Omental fat pad (tissue), 4 donors: Measurements from ENCODE around the gene VCX3B. TPM values are rescaled to one million over a fixed set of nuclear protein-coding genes. Genes with fewer than 3 reads are reported as not detected.
"Not testable (repeated sequence)": the region's sequence is repeated elsewhere in the genome, so short reads cannot be mapped to it uniquely, and the experiment has no call there.

Source experiments
- ATAC-seq: fragments of 150-250 bp; one replicate; pipeline ENCODE4 v1.9.1; 2016; ENCODE audit warnings: mild to moderate bottlenecking, moderate library complexity; ENCODE audit not compliant: low FRiP score
- DNase-seq: peaks from one replicate; pipeline ENCODE4 v3.0.0-alpha.2; 2019; ENCODE audit warnings: low spot score
- CTCF ChIP-seq, 3 donors: fragments of 450-650 bp; IDR thresholded peaks; one replicate each; pipeline ENCODE4 v1.5.1; 2016 to 2017; ENCODE audit warnings: antibody characterized with exemption in 3 of 3, mild to moderate bottlenecking in 3 of 3, moderate library complexity in 2 of 3
- total RNA-seq, 4 donors: library from RNA; depleted of rRNA; stranded (reverse); fragments of >200 nt; gene quantifications; one replicate each; pipeline ENCODE4 v1.1.0, GENCODE V29; 2016

VCX3B gene
- not detected for total RNA-seq

- not testable (repeated sequence) for ATAC-seq, DNase-seq
These were observed at the start of gene VCX3B for GRCh38 chrX:8464530-8464929. Gene VCX3B (plus strand): TSS chrX:8464830. CDS start chrX:8465451, 621 bp downstream.

DNA sequence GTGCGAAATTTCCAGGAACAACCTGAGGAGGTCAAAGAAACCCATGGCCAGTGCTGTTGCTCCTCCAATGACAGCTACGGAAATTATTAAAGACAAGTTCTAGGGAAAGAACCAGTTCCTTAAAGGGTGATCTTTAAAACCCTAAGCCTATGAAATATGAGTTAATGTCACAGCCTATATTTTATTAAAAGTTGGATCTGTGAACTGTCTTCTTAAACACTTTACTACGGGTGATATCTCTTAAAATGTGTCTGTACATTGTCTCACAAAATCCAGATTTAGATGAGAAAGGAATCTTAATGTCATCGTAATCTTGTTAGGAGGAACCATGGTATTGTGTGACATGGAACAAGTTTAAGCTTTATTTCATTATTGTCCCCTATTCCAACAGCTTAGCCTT lies 46.3 kb upstream of the VCX3B start:
- ATAC-seq, result no peak
- no peak for DNase-seq
- no peak for TF ChIP-seq CTCF (IDR thresholded peaks at IDR 0.05)

DNA sequence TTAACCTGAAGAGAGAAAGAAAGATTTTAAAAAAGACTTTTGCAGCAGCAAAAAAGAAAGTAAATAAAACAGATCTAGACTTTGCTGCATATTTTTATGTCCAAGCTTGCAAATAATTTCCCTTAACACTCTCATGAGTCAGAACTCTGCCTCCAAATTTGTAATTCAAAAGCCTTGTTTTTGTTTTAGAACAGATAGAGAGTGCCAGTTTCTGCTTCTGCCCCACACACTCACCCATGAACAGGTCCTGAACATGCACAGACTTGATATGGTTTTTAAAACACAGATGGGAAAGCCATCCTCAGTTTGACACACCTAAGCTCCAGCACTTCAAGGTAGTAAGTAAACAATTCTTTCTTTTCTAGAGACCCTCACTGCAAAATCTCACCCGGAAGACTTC lies 39.7 kb upstream of the VCX3B start:
- no peak for DNase-seq
- no peak for ATAC-seq
- no peak for TF ChIP-seq CTCF (IDR thresholded peaks at IDR 0.05)

- ATAC-seq, result no peak
- DNase-seq, result no peak
- no peak for TF ChIP-seq CTCF (IDR thresholded peaks at IDR 0.05)
These were observed 34.9 kb upstream of the VCX3B start for GRCh38 chrX:8429692-8430249.

- ATAC-seq, result no peak
- TF ChIP-seq CTCF (IDR thresholded peaks at IDR 0.05), result no peak
- no peak for DNase-seq
These were observed 34.2 kb upstream of the VCX3B start for GRCh38 chrX:8430444-8430843.

- no peak for DNase-seq
- no peak for ATAC-seq
- TF ChIP-seq CTCF (IDR thresholded peaks at IDR 0.05), result no peak
These were observed 32.2 kb upstream of the VCX3B start for GRCh38 chrX:8432396-8432795.

DNA sequence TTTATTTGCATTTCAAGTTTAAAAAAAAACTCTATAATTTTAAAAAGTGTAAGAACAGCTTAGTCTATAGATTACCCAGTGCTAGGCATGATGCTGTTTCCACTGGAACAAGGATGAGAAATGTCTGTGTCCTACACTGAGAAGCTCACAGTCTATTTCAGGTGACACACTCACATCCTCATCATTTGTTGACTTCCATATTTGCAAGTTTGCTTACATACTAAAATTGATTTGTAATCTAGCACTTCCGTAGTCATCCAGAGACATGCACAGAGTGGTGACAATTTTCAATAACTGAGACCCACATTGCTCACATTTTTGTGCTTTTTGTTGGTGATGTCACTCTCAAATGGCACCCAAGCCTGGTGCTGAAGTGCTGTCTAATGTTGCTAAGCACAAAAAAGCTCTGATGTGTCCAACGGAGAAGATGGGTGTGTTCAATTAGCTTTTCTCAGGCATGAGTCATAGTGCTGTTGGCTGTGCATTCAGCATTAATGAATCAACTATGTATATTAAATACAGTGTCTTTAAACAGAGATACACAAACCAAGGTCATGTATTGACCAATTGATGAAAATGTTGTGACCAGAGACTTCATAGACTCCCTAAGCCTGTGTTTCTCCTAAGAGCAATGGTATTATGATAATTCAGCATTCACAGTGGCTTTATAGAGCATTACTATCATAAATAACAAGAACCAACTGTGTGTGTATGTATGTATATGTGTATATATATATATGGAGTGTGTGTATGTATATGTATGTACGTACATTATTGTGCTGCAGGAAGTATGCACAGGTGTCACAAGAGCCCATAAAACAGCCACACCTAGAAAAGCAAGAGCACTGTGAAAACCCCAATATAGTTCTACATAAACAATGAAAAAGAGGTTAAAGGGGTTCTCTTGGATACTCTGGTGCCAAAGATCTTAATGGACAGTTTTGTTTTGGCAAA lies 31.2 kb upstream of the VCX3B start:
- ATAC-seq, result no peak
- no peak for DNase-seq
- no peak for TF ChIP-seq CTCF (IDR thresholded peaks at IDR 0.05)
